GM21723 (cell line): ENCODE results near the gene FUNDC2.
"Not testable (repeated sequence)": the region's sequence is repeated elsewhere in the genome, so short reads cannot be mapped to it uniquely, and the experiment has no call there.

Source experiments
- ATAC-seq: cut with Tn5 transposase; IDR thresholded peaks from one replicate; pipeline ENCODE4 v1.9.1; 2021; ENCODE audit warnings: mild to moderate bottlenecking, moderate library complexity; ENCODE audit not compliant: unreplicated experiment

FUNDC2 gene

GRCh38 chrX:155026727-155027508 lies at the start of gene FUNDC2:
FUNDC2 (plus strand) TSS chrX:155026844; CDS start chrX:155026939, 95 bp downstream.
- peak; percentile 91 for ATAC-seq

- ATAC-seq = no peak
These were observed 47.0 kb upstream of the FUNDC2 start for GRCh38 chrX:154979629-154980028.

GRCh38 chrX:154980330-154981115 lies 46.1 kb upstream of the FUNDC2 start:
- ATAC-seq = peak; percentile 99

- no peak for ATAC-seq
These were observed 45.6 kb upstream of the FUNDC2 start for GRCh38 chrX:154981116-154981411.

- no peak for ATAC-seq
These were observed 39.6 kb upstream of the FUNDC2 start for GRCh38 chrX:154986826-154987575.

DNA sequence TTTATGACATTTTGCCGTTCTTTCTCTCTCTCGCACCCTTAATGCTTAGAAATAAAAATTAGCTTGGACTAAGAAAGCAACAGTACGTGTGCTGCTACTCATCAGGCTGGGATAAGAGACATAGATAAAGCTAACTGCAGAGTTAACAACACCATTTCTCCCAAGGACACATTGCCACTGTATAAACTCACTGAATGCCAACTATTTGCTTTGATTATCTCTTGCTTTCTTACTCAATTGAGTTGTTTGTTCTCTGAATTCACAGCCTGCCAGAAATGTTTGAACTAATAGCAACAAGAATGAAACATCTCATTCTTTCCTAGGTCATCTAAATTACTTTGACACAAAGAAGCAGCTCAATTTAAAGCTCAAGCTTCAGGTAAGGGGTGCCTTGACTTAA lies 38.7 kb upstream of the FUNDC2 start:
- no peak for ATAC-seq

DNA sequence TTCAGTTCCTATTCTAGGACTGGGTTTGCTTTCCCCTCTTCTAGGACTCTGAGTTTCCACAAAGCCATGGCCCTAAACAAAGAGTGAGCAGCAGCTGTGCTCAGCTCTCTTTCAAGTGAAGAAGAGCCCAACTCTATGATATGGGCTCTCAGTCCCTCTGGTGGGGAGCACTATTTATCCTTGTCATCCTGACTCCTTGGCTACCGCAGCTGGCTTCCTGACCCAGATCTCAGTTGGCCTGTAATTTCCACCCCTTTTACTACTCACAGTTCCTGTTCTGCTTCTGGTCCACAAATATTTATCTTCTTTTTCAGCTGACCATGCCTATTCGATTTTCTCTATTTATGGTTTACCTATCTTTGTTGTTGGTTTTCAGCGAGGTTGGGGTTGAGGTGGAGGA lies 37.9 kb upstream of the FUNDC2 start:
- no peak for ATAC-seq

DNA sequence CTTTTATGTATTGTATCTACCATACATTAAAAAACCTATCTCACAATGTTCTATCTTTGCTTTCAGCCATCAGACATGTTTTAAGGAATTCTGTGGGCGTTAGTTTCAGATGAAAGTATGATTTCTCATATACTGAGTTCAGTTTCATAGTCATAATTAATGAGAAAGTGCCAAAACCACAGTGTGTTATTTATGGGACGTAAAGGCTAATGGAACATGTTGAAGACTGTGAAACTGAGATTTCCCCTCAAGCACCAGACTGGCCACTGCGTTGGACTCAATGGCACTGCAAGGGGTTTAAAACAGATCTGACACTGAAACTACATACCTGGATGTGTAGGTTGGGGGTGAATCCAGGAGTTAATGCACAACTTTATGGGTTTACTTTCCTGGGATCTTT lies 36.1 kb upstream of the FUNDC2 start:
- ATAC-seq = peak; percentile 66

DNA sequence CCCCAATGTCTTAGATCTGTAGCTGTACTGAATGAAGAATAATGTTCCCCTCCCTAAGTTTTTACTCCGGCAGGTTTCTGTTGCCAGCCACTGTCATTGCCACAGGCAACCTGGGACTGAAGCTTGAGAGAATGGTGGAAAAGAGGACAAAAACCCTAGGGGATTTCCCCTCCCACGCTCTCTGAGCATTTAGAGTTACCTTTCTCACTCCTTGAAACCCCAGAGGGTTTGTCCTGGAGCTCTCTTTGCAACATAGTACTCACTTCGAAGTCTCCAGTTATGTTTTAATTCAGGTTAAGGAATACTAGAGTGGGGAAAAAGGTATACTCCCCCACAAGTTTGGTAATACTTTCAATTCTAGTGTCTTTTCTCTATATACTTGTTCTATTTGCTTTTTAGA lies 35.6 kb upstream of the FUNDC2 start:
- ATAC-seq = peak; percentile 55

GRCh38 chrX:154991476-154991875 lies 35.2 kb upstream of the FUNDC2 start:
- ATAC-seq = no peak

DNA sequence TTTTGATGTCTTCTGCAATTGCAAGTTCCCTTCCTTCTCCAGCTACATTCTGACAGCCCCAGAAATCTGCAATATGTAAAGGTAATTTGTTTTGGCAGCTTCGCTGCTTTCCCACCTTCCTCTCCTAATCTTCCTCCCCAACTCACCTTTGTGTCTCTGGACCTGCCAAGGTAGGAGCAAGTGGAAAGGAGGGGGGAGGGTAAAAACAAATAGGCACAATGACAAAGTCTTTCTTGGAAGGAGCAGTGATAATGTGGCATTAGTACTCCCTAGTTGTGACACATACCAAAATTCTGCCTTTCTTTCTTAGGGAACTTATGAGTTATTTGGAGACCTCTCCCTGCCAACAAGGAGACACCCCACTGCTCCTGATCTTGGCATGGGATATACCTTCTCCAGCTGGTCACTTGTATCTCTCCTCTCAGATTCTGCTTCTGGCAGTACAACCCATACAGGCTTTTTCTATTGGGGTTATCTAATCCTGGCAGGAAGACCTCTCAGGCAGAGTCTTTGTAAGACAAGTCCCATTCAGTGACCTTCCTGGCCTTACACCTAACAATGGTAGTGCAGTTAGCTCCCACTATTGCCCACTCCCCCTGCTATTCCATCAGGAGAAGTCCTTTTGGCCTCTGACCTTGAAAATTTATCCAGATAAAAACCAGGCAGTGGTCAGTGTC lies 28.3 kb upstream of the FUNDC2 start:
- ATAC-seq = no peak

DNA sequence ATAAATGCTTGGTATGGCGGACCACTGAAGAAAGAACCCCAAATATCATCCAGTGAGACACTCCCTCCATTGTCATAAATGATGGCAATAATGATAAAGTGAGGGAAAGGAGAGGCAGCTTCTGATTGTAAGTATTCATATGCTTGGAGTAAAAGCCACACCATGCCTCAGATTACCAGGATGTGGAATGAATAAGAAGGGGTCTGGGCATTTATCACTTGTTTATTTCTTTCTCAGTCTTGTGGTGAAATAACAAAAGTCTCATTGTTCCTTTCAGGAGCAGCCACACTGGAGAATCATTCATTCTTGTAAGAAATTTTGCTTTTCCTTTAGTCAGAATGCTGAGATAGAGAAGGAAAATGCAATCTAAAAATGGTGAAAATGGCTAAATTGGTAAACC lies 25.8 kb upstream of the FUNDC2 start:
- ATAC-seq = no peak

- ATAC-seq = no peak
These were observed 24.8 kb upstream of the FUNDC2 start for GRCh38 chrX:155001873-155002272.

- no peak for ATAC-seq
These were observed 21.5 kb upstream of the FUNDC2 start for GRCh38 chrX:155005190-155005589.

DNA sequence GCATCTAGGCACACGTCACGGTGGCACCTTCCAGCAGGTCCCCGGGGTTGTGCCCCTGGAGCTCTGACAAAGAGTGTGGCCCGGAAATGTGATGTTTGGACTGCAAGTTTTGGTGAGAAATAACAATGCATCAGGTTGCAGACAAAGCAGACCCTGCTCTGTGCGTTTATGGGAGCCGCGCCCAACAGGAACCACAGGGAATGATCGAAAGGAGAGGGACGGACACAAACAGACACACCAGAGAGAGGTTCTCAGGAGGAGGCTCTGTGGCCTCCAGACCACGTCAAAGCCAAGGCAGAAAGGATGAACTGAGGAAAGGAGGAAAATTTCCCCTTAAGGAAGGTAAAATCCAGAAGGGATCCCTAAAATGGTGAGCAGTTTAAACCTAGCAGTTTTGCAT lies 20.3 kb upstream of the FUNDC2 start:
- not testable (repeated sequence) for ATAC-seq

- not testable (repeated sequence) for ATAC-seq
These were observed 19.6 kb upstream of the FUNDC2 start for GRCh38 chrX:155006913-155007671.

DNA sequence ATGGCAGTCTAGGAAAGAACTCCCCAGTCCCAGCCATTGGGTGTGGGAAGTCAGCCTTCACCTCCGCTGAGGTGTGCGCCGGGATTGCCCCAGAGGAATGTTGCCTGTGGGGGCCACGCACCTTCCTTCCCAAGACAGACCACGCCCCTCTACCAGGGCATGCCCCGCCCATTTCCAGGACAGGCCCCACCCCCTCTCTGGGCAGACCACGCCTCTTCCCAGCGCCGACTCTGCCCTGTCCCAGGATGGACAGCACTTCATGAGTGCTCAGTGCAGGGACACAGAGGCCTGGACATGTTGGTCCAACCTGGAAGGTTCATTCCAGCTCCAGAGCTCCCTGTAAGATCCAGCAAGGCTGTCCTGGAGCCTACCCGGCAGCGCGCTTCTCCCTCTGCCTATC lies 18.1 kb upstream of the FUNDC2 start:
- ATAC-seq = not testable (repeated sequence)

- no peak for ATAC-seq
These were observed 16.6 kb upstream of the FUNDC2 start for GRCh38 chrX:155009994-155010472.

DNA sequence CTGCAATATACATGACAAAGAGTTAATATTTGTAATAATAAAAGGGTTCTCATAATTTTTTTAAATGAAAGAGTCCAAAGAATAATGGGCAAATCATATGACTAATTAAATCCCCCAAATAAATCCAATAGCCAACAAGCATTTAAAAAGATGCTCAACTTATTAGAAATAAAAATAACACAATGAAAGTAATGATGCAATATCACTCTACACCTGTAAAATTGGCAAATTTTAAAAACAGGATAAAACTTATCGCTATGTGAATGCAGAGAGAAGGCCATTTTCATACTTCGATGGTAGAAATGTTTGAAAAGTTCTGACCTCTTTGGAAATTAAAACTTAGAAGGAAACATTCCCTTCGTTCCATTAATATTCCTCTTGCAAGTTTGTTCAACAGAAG lies 6.1 kb upstream of the FUNDC2 start:
- no peak for ATAC-seq

GRCh38 chrX:155022585-155022984 lies 4.1 kb upstream of the FUNDC2 start, which contains the start of gene F8:
F8 (minus strand) TSS chrX:155022723; CDS start chrX:155022552, 171 bp downstream.
- no peak for ATAC-seq
